ENCODE measurements around the gene TSC22D1.

GRCh38 chr13:44506719-44507118 lies 69.4 kb downstream of the TSC22D1 start:
- TF ChIP-seq CTCF (IDR thresholded peaks at IDR 0.05) (no peak), POLR2AphosphoS5 (IDR thresholded peaks at IDR 0.05) (no peak)
